ENCODE measurements around the gene FOXQ1.

The FOXQ1 gene

GRCh38 chr6:1336246-1336843, 24.4 kb downstream of the FOXQ1 start:
- Histone ChIP-seq H4K20me1 (ENCODE audit: control insufficient read depth, insufficient read depth, low read depth, low read length) (no peaks in the 10 kb centered on the region), H3K36me3 (ENCODE audit: control insufficient read depth, low read length) (no peaks in the 10 kb centered on the region), H3K4me1 (ENCODE audit: control insufficient read depth, low read length) (no peaks in the 10 kb centered on the region), H3K4me3 (ENCODE audit: low read length) (no peak overlapping the region), H3K4me2 (ENCODE audit: low read length) (no peak overlapping the region), H3K27ac (ENCODE audit: low read depth, low read length) (no peak overlapping the region), H3K27me3 (ENCODE audit: control insufficient read depth, low read length) (no peaks in the 10 kb centered on the region), H3K79me2 (ENCODE audit: control insufficient read depth, low read length) (no peaks in the 10 kb centered on the region), H3F3A (ENCODE audit: control insufficient read depth, insufficient read depth) (no peaks in the 10 kb centered on the region), H3K9me3 (ENCODE audit: control insufficient read depth, insufficient read depth, low read length) (no peaks in the 10 kb centered on the region), H3K9me2 (replicated peaks; ENCODE audit: control insufficient read depth, low read length) (no peaks in the 10 kb centered on the region)
- TF ChIP-seq CTCF (IDR thresholded peaks at IDR 0.05; ENCODE audit: low read depth, low read length, poor library complexity, severe bottlenecking): no peak
- no peak for TF ChIP-seq EZH2phosphoT487 (IDR thresholded peaks at IDR 0.05; ENCODE audit: borderline replicate concordance, low read length)

- no peak overlapping the region for H3K4me2 ChIP-seq (ENCODE audit: low read length)
Observed at GRCh38 chr6:1337791-1338190, 25.9 kb downstream of the FOXQ1 start.

DNA sequence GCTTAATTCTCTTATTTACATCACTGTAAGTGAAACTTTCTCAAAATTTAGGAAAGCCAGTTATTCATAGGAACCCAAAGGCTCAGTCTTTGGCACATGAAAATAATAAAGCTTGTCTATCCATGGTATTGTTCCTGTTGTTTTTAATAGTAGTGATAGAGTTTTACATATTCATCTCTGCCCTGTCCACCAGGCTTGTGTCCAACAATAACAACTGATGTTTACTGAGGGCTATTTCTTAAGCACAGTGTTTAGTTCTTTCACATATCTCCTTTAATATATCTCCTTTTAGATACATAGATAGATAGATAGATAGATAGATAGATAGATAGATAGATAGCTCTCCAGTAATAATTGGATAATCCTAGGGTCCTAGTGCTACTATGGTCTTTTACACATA, 34.2 kb downstream of the FOXQ1 start:
- Histone ChIP-seq H3F3A (ENCODE audit: control insufficient read depth, insufficient read depth) (no peaks in the 10 kb centered on the region), H3K4me3 (ENCODE audit: low read length) (no peak overlapping the region), H4K20me1 (ENCODE audit: control insufficient read depth, insufficient read depth, low read depth, low read length) (no peaks in the 10 kb centered on the region), H3K4me1 (ENCODE audit: control insufficient read depth, low read length) (no peaks in the 10 kb centered on the region), H3K36me3 (ENCODE audit: control insufficient read depth, low read length) (no peaks in the 10 kb centered on the region), H3K9me2 (replicated peaks; ENCODE audit: control insufficient read depth, low read length) (no peaks in the 10 kb centered on the region), H3K27ac (ENCODE audit: low read depth, low read length) (no peak overlapping the region), H3K4me2 (ENCODE audit: low read length) (no peak overlapping the region), H3K27me3 (ENCODE audit: control insufficient read depth, low read length) (no peaks in the 10 kb centered on the region), H3K9me3 (ENCODE audit: control insufficient read depth, insufficient read depth, low read length) (peaks cover 5% of the 10 kb centered on the region; the same call in 1 of the 2 replicates), H3K79me2 (ENCODE audit: control insufficient read depth, low read length) (no peaks in the 10 kb centered on the region)
- TF ChIP-seq EZH2phosphoT487 (IDR thresholded peaks at IDR 0.05; ENCODE audit: borderline replicate concordance, low read length) (no peak), CTCF (IDR thresholded peaks at IDR 0.05; ENCODE audit: low read depth, low read length, poor library complexity, severe bottlenecking) (no peak)

More at GRCh38 chr6:1337791-1338190, 25.9 kb downstream of the FOXQ1 start:
- Histone ChIP-seq H3F3A (ENCODE audit: control insufficient read depth, insufficient read depth) (no peaks in the 10 kb centered on the region), H4K20me1 (ENCODE audit: control insufficient read depth, insufficient read depth, low read depth, low read length) (no peaks in the 10 kb centered on the region), H3K79me2 (ENCODE audit: control insufficient read depth, low read length) (no peaks in the 10 kb centered on the region), H3K4me3 (ENCODE audit: low read length) (no peak overlapping the region), H3K4me1 (ENCODE audit: control insufficient read depth, low read length) (no peaks in the 10 kb centered on the region), H3K36me3 (ENCODE audit: control insufficient read depth, low read length) (no peaks in the 10 kb centered on the region), H3K27me3 (ENCODE audit: control insufficient read depth, low read length) (no peaks in the 10 kb centered on the region), H3K27ac (ENCODE audit: low read depth, low read length) (no peak overlapping the region), H3K9me3 (ENCODE audit: control insufficient read depth, insufficient read depth, low read length) (no peaks in the 10 kb centered on the region), H3K9me2 (replicated peaks; ENCODE audit: control insufficient read depth, low read length) (no peaks in the 10 kb centered on the region)
- TF ChIP-seq EZH2phosphoT487 (IDR thresholded peaks at IDR 0.05; ENCODE audit: borderline replicate concordance, low read length) (no peak), CTCF (IDR thresholded peaks at IDR 0.05; ENCODE audit: low read depth, low read length, poor library complexity, severe bottlenecking) (no peak)
